K562 (cell line): ENCODE measurements around the gene NFIC. TPM values are rescaled to one million over a fixed set of nuclear protein-coding genes. Genes with fewer than 3 reads are reported as not detected.
A peak's percentile ranks its signal among the peaks of the same experiment; 100 is the strongest.

Source experiments
- ATAC-seq: fragments of 200-7000 bp; cut with Tn5 transposase; 3 replicates; pipeline ENCODE4 v1.9.1; 2020; ENCODE audit warnings: moderate library complexity
- BruUV-seq: library from RNA; stranded (reverse); fragments of 400-500 nt; replicated peaks from 2 replicates; lab custom pipeline; 2021; lab: Mats Ljungman, UMichigan
- CTCF ChIA-PET: fragments of 300-600 bp; formaldehyde crosslinking; extraction: SDS; loops from one replicate; lab custom pipeline; 2021; ENCODE audit warnings: low intra/inter-chr PET ratio; lab: Yijun Ruan, JAX
- POLR2A ChIA-PET: fragments of 300-600, 350-650 bp; sonication (Branson Sonifier 250); formaldehyde crosslinking; extraction: SDS; loops from one replicate; lab custom pipeline; 2021; ENCODE audit warnings: antibody characterized with exemption, inconsistent platforms; lab: Yijun Ruan, JAX
- DNase-seq, 4 experiments: peaks; one replicate each; pipeline versions ENCODE4 v3.0.0 to v3.0.0-alpha.2; 2011 to 2018; ENCODE audit warnings: low spot score in 3 of 4, mixed read lengths in 3 of 4; ENCODE audit errors: extremely low read depth in 1 of 4
- FAIRE-seq: peaks from 2 replicates; lab custom pipeline; 2011; peaks lifted over from hg19 to GRCh38; lab: Jason Lieb, UNC
- H2AFZ ChIP-seq: 2 replicates; pipeline ENCODE4 v1.6.0; 2011; ENCODE audit warnings: low read depth, low read length, control low read depth, inconsistent platforms
- H3K27ac ChIP-seq: fragments of 200-600 bp; 3 replicates; pipeline ENCODE4 v1.8.0; 2011; ENCODE audit warnings: low read depth, mild to moderate bottlenecking, control low read depth, inconsistent platforms, low read length, moderate library complexity, mixed read lengths; ENCODE audit errors: extremely low read depth
- H3K27me3 ChIP-seq, 2 experiments: fragments of 300-600 bp in 1 of 2; 2 replicates in 1 of 2; 3 replicates in 1 of 2; pipeline versions ENCODE4 v1.6.0 to v1.8.0; 2011; ENCODE audit warnings: inconsistent platforms in 2 of 2, low read length in 2 of 2, mild to moderate bottlenecking in 1 of 2, mixed read lengths in 1 of 2, moderate library complexity in 1 of 2; ENCODE audit not compliant: control insufficient read depth in 2 of 2, insufficient read depth in 2 of 2
- H3K36me3 ChIP-seq: fragments of 300-600 bp; 3 replicates; pipeline ENCODE4 v1.8.0; 2011; ENCODE audit warnings: mild to moderate bottlenecking, low read length, inconsistent platforms; ENCODE audit not compliant: control insufficient read depth, insufficient read depth
- H3K4me1 ChIP-seq, 2 experiments: fragments of 200-600 bp in 1 of 2; replicated peaks in 1 of 2; 2 replicates in 1 of 2; 3 replicates in 1 of 2; pipeline versions ENCODE4 v1.5.1 to v1.8.0; 2011; ENCODE audit warnings: inconsistent platforms in 2 of 2, low read length in 2 of 2, mild to moderate bottlenecking in 1 of 2, mixed read lengths in 1 of 2, moderate library complexity in 1 of 2; ENCODE audit not compliant: control insufficient read depth in 2 of 2, insufficient read depth in 2 of 2
- H3K4me2 ChIP-seq: 2 replicates; pipeline ENCODE4 v1.6.1; 2011; ENCODE audit warnings: low read length, control low read depth, inconsistent platforms, mixed read lengths; ENCODE audit not compliant: insufficient read depth
- H3K4me3 ChIP-seq: fragments of 200-600 bp; sonication (generic), shearing (Covaris generic); 2 replicates; pipeline ENCODE4 v1.5.1; 2016; ENCODE audit warnings: control low read depth, inconsistent platforms
- H3K79me2 ChIP-seq: fragments of 200-600 bp; 3 replicates; pipeline ENCODE4 v1.8.0; 2011; ENCODE audit warnings: low read length, inconsistent platforms; ENCODE audit not compliant: control insufficient read depth, insufficient read depth
- H3K9ac ChIP-seq, 2 experiments: 2 replicates each; pipeline versions ENCODE4 v1.6.0 to v1.6.1; 2011; ENCODE audit warnings: low read depth in 2 of 2, low read length in 2 of 2, control low read depth in 1 of 2, inconsistent platforms in 1 of 2, mild to moderate bottlenecking in 1 of 2, mixed read lengths in 1 of 2; ENCODE audit not compliant: insufficient read depth in 1 of 2
- H3K9me1 ChIP-seq: one replicate; pipeline ENCODE4 v1.6.0; 2011; ENCODE audit warnings: inconsistent platforms, mild to moderate bottlenecking, low read length, moderate library complexity; ENCODE audit not compliant: control insufficient read depth, insufficient read depth
- H3K9me3 ChIP-seq: replicated peaks from 2 replicates; pipeline ENCODE4 v1.5.1; 2011; ENCODE audit warnings: low read depth, low read length, inconsistent platforms; ENCODE audit not compliant: control insufficient read depth, insufficient read depth
- H4K20me1 ChIP-seq: replicated peaks from 2 replicates; pipeline ENCODE4 v1.6.1; 2011; ENCODE audit warnings: low read length, inconsistent platforms, mixed read lengths; ENCODE audit not compliant: control insufficient read depth, insufficient read depth
- ADNP ChIP-seq: fragments of 200-800 bp; sonication (Bioruptor generic); IDR thresholded peaks from 2 replicates; pipeline ENCODE4 v1.6.1; 2016; ENCODE audit warnings: missing genetic modification characterization, missing compliant biosample characterization
- BCOR ChIP-seq: fragments of 450-650 bp; IDR thresholded peaks from 2 replicates; pipeline ENCODE4 v1.6.1; 2016
- CEBPG ChIP-seq, 3 experiments: fragments of 200-800 bp in 1 of 3; sonication (Bioruptor generic) in 1 of 3; sonication (generic) in 1 of 3; formaldehyde crosslinking in 1 of 3; IDR thresholded peaks in 2 of 3; conservative IDR thresholded peaks in 1 of 3; 2 replicates each; pipeline versions ENCODE4 v1.6.1 to v1.8.0; 2016 to 2022; ENCODE audit warnings: missing compliant biosample characterization in 2 of 3, missing genetic modification characterization in 2 of 3, mild to moderate bottlenecking in 1 of 3, missing genetic modification reagents in 1 of 3
- KDM1A ChIP-seq, 2 experiments: fragments of 450-650 bp; IDR thresholded peaks; 2 replicates each; pipeline ENCODE4 v1.6.1; 2016; ENCODE audit warnings: mild to moderate bottlenecking in 2 of 2
- MAFF ChIP-seq: IDR thresholded peaks from 2 replicates; pipeline ENCODE4 v1.6.1; 2012; ENCODE audit warnings: low read length, improper control_type of control experiment
- NCOA4 ChIP-seq: fragments of 450-650 bp; IDR thresholded peaks from 2 replicates; pipeline ENCODE4 v1.6.1; 2018; ENCODE audit warnings: mild to moderate bottlenecking; ENCODE audit not compliant: partially characterized antibody
- PHF8 ChIP-seq: fragments of 200-600 bp; sonication (generic); IDR thresholded peaks from 2 replicates; pipeline ENCODE4 v1.6.1; 2012; ENCODE audit warnings: mixed run types, mild to moderate bottlenecking, inconsistent platforms, low read length, moderate library complexity, borderline replicate concordance
- POLR2B ChIP-seq: fragments of 450-650 bp; IDR thresholded peaks from 2 replicates; pipeline ENCODE4 v1.6.1; 2018; ENCODE audit warnings: low read depth; ENCODE audit not compliant: partially characterized antibody
- PTRF ChIP-seq: fragments of 450-650 bp; IDR thresholded peaks from 2 replicates; pipeline ENCODE4 v1.6.1; 2016; ENCODE audit warnings: mild to moderate bottlenecking, missing genetic modification characterization, missing compliant biosample characterization
- SIN3B ChIP-seq: fragments of 450-650 bp; IDR thresholded peaks from 2 replicates; pipeline ENCODE4 v1.6.1; 2017; ENCODE audit warnings: low read depth, mild to moderate bottlenecking, moderate library complexity
- SRF ChIP-seq, 2 experiments: fragments of 250-450, 450-650 bp in 1 of 2; sonication (Bioruptor Pico) in 1 of 2; sonication (generic) in 1 of 2; formaldehyde crosslinking; IDR thresholded peaks; 2 replicates each; pipeline versions ENCODE4 v1.5.0 to v1.5.1; 2020 to 2022; ENCODE audit warnings: mild to moderate bottlenecking in 1 of 2, missing genetic modification reagents in 1 of 2
- STAT5A ChIP-seq: IDR thresholded peaks from 2 replicates; pipeline ENCODE4 v1.6.1; 2012; ENCODE audit warnings: low read length, inconsistent platforms, borderline replicate concordance
- ZFPM2 ChIP-seq: fragments of 250-450 bp; sonication (Bioruptor Pico); IDR thresholded peaks from 2 replicates; pipeline ENCODE4 v1.5.1; 2022; ENCODE audit warnings: mild to moderate bottlenecking
- ZNF324 ChIP-seq: fragments of 250-450 bp; sonication (Bioruptor Pico); IDR thresholded peaks from 2 replicates; pipeline ENCODE4 v1.4.0; 2020; ENCODE audit warnings: mild to moderate bottlenecking
- WGBS: fragments of 100-300 bp; shearing (Covaris generic); methylation state at CpG from one replicate; pipeline ENCODE4 v1.1.6; 2016; ENCODE audit warnings: low coverage, mixed read lengths; ENCODE audit not compliant: insufficient coverage; ENCODE audit errors: missing lambda C conversion rate; 5-methylcytosine and 5-hydroxymethylcytosine counted together
- in situ Hi-C: fragments of 300-500 bp; cut with MboI; formaldehyde crosslinking; loops from 4 replicates; pipeline ENCODE4 v1.15.0; 2018; ENCODE audit warnings: inconsistent platforms, mixed read lengths
- intact Hi-C: fragments of 100-400 bp; cut with micrococcal nuclease; formaldehyde crosslinking; loops from 2 replicates; pipeline ENCODE4 v1.14.2; 2022
- polyA plus RNA-seq, 8 experiments: library from polyadenylated mRNA; depleted of rRNA in 4 of 8; stranded (reverse) in 5 of 8; unstranded in 3 of 8; fragments of >200 nt; fragmentation: Nextera tagmentation in 2 of 8; fragmentation: Illumina TruSeq in 1 of 8; extraction: Ambion mirVana in 2 of 8; extraction: Trizol in 1 of 8; gene quantifications; 2 replicates each; pipeline versions ENCODE4 v1.2.1 to v1.2.3, GENCODE V29; 2011 to 2014; ENCODE audit warnings: inconsistent platforms in 1 of 8, missing spikeins in 1 of 8
- total RNA-seq, 7 experiments: library from RNA; depleted of rRNA in 6 of 7; stranded (reverse); fragments of >200 nt in 6 of 7; fragmentation: Illumina TruSeq in 2 of 7; extraction: Trizol in 2 of 7; gene quantifications; 2 replicates each; pipeline versions ENCODE4 v1.2.1 to v1.2.3, GENCODE V29; 2011 to 2021; ENCODE audit warnings: low replicate concordance in 1 of 7
- TF ChIP-seq, protein P1 (sequence below): fragments of 450-650 bp; formaldehyde crosslinking; IDR thresholded peaks from 2 replicates; pipeline ENCODE4 v1.4.0; 2022; ENCODE audit warnings: missing genetic modification characterization
- TF ChIP-seq, protein P2 (sequence below): fragments of 200-800 bp; sonication (Bioruptor generic); IDR thresholded peaks from 2 replicates; pipeline ENCODE4 v1.6.1; 2016; ENCODE audit warnings: missing genetic modification characterization, missing compliant biosample characterization

The NFIC gene
- total and polyA plus RNA-seq, 9 of the 15 experiments (the other 6 are each of a cell fraction or from before 2014, with no cell fraction given): 0.71 to 62.1 (median 6.9) TPM

DNA sequence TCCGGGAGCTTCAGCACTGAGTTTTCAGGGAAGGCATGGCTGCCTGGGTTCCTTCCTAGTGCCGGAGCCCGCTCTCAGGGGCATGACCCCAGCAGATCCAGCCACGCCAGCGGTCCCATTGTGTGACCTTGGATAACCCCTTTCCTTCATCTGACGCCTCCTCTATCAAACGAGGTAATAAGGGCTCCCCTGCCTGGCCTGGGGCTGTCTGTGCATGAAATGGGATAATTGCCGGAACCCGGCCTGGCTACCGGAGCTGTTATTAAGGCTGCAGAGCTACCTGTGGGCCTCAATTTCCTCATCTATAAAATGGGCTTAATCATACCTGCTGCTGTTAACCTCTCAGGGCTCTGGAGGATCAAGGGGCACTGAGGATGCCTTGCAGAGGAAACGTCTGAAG is 18.3 kb upstream of the NFIC start:
- FAIRE-seq (no peak), DNase-seq (peak in 1 of 4 experiments; percentile 8), ATAC-seq (no peak)
- H3K4me2 ChIP-seq: no peak overlapping the region
- H2AFZ ChIP-seq: no peak overlapping the region
- H3K9ac ChIP-seq: peak overlapping the region in 1 of 2 experiments; percentile 75; a peak in 1 of 4 replicates
- no peaks in the 10 kb centered on the region for H3K9me3 ChIP-seq
- POLR2A ChIA-PET: interaction anchor here (0.5 to 1.6 kb wide), 4 partner anchors 8 to 270 kb away, joined by 3 to 5 read pairs (median 3); no protein-coding TSS in a partner anchor
- WGBS: 29% methylated on average over 11 of the region's 11 CpGs
- in situ Hi-C loops: no loop called here
- H3K27ac ChIP-seq: no peak overlapping the region
- CTCF ChIA-PET: no interaction called here
- no peaks in the 10 kb centered on the region for H3K36me3 ChIP-seq
- BruUV-seq: no TSS peak
- no peaks in the 10 kb centered on the region for H3K9me1 ChIP-seq
- intact Hi-C loops: no loop called here
- H3K4me3 ChIP-seq: no peak overlapping the region
- H4K20me1 ChIP-seq: no peaks in the 10 kb centered on the region
- no peaks in the 10 kb centered on the region for H3K79me2 ChIP-seq
- H3K4me1 ChIP-seq: peaks cover 0 to 25% of the 10 kb centered on the region in 2 experiments; a peak in 3 of 5 replicates
- no peaks in the 10 kb centered on the region for H3K27me3 ChIP-seq
- TF ChIP-seq SRF (CRISPR knock-in tag; IDR thresholded peaks at IDR 0.05) (no peak), PHF8 (no peak), CEBPG (CRISPR knock-in tag; IDR thresholded peaks at IDR 0.05) (no peak), CEBPG (tag; conservative IDR thresholded peaks at IDR 0.05 in 1 of 2, IDR thresholded peaks at IDR 0.05 in 1 of 2) (no peak), MAFF (no peak), PTRF (tag) (no peak), STAT5A (no peak), POLR2B (no peak), BCOR (peak; percentile 72), SIN3B (no peak), ZFPM2 (no peak), ADNP (tag) (0 out of 2 replicates have a peak, but pooled peaks have one; percentile 42), NCOA4 (no peak), ZNF324 (no peak), KDM1A (IDR thresholded peaks at IDR 0.05) (peak in 1 of 2 experiments; percentile 58; a peak in 1 of 4 replicates)
- TF ChIP-seq, protein P1, sequence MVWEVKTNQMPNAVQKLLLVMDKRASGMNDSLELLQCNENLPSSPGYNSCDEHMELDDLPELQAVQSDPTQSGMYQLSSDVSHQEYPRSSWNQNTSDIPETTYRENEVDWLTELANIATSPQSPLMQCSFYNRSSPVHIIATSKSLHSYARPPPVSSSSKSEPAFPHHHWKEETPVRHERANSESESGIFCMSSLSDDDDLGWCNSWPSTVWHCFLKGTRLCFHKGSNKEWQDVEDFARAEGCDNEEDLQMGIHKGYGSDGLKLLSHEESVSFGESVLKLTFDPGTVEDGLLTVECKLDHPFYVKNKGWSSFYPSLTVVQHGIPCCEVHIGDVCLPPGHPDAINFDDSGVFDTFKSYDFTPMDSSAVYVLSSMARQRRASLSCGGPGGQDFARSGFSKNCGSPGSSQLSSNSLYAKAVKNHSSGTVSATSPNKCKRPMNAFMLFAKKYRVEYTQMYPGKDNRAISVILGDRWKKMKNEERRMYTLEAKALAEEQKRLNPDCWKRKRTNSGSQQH: no peak
- TF ChIP-seq, protein P2, sequence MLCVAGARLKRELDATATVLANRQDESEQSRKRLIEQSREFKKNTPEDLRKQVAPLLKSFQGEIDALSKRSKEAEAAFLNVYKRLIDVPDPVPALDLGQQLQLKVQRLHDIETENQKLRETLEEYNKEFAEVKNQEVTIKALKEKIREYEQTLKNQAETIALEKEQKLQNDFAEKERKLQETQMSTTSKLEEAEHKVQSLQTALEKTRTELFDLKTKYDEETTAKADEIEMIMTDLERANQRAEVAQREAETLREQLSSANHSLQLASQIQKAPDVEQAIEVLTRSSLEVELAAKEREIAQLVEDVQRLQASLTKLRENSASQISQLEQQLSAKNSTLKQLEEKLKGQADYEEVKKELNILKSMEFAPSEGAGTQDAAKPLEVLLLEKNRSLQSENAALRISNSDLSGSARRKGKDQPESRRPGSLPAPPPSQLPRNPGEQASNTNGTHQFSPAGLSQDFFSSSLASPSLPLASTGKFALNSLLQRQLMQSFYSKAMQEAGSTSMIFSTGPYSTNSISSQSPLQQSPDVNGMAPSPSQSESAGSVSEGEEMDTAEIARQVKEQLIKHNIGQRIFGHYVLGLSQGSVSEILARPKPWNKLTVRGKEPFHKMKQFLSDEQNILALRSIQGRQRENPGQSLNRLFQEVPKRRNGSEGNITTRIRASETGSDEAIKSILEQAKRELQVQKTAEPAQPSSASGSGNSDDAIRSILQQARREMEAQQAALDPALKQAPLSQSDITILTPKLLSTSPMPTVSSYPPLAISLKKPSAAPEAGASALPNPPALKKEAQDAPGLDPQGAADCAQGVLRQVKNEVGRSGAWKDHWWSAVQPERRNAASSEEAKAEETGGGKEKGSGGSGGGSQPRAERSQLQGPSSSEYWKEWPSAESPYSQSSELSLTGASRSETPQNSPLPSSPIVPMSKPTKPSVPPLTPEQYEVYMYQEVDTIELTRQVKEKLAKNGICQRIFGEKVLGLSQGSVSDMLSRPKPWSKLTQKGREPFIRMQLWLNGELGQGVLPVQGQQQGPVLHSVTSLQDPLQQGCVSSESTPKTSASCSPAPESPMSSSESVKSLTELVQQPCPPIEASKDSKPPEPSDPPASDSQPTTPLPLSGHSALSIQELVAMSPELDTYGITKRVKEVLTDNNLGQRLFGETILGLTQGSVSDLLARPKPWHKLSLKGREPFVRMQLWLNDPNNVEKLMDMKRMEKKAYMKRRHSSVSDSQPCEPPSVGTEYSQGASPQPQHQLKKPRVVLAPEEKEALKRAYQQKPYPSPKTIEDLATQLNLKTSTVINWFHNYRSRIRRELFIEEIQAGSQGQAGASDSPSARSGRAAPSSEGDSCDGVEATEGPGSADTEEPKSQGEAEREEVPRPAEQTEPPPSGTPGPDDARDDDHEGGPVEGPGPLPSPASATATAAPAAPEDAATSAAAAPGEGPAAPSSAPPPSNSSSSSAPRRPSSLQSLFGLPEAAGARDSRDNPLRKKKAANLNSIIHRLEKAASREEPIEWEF (CRISPR knock-in tag): no peak
